Retinal pigment epithelial cell (primary cell): ENCODE results near the gene MPND.

ENCODE experiments used
- DNase-seq: peaks from one replicate; pipeline ENCODE4 v3.0.0-alpha.2; 2010; ENCODE audit warnings: low read depth
- H3K4me3 ChIP-seq: 2 replicates; pipeline ENCODE4 v1.5.1; 2011; ENCODE audit warnings: mild to moderate bottlenecking, low read length, control low read depth, moderate library complexity
- CTCF ChIP-seq: conservative IDR thresholded peaks from 2 replicates; pipeline ENCODE4 v1.5.1; 2011; ENCODE audit warnings: low read depth, low read length, control low read depth, inconsistent platforms

The MPND gene

DNA sequence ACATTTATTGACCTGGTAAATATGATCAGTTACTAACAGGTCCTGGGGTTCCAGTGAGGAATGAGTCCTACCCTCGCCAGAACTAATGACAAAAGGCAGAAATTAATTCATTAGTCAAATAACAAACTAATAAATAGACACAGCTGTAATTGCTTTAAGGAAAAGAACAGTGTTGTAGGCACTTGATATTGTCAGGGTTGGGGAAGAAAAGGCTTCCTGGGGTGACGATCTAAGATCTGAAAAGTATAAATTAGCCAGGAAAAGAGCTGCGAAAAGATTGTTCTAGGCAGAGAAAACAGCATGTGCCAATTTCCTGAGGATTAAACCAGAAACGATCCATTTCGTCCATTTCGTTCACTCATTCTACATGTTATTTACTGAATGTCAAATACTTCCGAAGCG is 58.4 kb downstream of the MPND start:
- H3K4me3 ChIP-seq, result peak overlapping the region; percentile 54
- no peak for DNase-seq
- no peak for TF ChIP-seq CTCF

DNA sequence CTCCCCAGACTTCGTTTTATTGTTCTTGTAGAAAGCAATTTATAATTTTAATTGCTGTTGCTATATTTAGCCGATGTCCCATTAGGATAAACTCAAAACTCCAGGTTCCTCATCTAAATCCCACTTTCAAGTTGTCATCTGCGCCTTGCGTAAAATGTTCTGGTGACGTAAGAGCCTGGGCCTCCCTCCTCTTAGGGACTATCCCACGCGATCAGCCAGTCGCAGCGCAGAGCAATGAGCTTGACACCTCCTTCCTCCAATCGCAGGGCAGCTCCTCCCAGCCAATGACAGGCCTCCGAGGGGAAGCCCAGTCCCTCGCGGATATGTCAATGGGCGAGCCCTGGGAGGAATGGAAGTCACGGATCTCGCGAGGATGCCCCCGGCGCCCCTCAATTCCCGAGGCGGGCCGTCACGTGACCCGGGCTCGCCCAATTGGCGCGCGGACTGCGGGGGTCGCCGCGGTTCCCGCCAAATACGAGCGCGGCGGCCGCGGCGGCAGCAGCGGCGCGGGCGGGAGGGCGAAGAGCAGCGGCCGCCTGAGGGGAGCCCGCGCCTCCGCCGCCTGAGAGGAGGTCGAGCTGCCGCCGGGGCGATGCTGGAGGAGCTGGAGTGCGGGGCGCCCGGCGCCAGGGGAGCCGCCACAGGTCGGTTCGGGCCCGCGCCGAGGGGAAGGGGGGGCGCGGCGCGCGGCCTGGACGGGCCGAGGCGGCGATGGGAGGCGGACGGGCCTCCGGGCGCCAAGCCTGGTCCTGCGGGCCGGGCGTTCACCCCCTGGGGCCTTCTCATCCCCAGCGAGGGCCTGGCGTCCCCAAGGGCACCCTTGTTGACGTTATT is 59.0 kb downstream of the MPND start, which contains the start of gene CHAF1A:
Gene CHAF1A, plus strand, starts transcription at position 470 of the 834 bp plus-strand sequence. Its CDS starts 123 bp downstream, at position 593.
- H3K4me3 ChIP-seq, result peak within 1 kb of the TSS; percentile 88
- TF ChIP-seq CTCF, result no peak
- peak; percentile 100 for DNase-seq

DNA sequence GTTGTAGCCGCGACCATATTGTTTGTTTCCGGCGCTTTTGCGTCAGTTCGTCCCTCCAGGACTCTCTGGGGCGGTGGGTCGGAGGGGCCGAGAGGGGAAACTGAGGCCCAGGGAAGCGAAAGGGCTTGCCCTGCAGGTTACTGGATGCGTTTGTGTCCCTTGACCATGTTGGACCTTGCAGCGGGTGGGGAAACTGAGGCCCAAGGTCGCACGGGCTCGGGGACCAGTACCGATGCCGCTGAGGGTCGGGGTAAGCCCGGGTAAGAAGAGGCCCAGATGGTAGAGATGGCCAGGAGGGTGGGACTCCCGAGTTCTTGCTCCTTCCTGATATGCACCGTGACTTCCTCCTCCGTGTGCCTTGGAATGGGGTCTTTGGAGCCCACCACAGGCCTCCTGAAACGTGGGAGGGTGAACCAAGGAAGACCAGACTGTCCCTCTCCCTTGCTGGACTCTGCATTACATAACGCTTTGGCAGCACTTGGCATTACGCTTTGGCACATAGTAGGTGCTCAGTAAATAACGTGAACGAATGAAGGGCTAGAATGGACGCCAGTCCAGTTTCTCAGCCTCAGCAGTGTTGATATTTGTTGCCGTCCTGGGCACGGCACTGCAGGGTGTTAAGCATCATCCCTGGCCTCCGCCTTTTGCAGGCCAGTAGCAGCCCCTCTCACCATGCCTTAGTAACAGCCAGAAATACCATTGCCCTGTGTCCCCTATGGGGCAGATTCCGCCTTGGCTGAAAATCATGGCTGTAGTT is 59.8 kb downstream of the MPND start:
- TF ChIP-seq CTCF, result no peak
- DNase-seq, result no peak
- peak overlapping the region; percentile 88 for H3K4me3 ChIP-seq

DNA sequence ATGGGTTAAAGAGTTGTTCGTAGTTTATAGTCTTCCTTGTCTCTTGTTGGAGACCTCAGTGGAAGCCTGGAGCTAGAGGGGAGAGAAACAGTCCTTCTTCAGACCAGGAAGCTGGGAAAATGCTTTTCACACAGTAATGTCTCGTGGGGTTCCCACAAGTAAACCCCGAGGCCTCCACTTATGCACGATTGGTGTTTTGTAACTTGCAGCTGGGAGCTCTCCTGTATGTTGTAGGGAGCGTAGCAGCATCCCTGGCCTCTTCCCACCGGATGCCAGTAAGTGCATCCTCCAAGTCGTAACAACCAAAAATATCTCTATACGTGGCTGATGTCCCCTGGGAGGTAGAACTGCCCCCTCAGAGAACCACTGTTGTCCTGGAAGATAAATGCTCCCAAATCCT is 62.6 kb downstream of the MPND start:
- no peak for TF ChIP-seq CTCF
- H3K4me3 ChIP-seq, result no peak overlapping the region

GRCh38 chr19:4406626-4407025 is 63.3 kb downstream of the MPND start:
- TF ChIP-seq CTCF, result no peak
- H3K4me3 ChIP-seq, result no peak overlapping the region
- no peak for DNase-seq

More for the DNA sequence above, 62.6 kb downstream of the MPND start:
- DNase-seq, result no peak

DNA sequence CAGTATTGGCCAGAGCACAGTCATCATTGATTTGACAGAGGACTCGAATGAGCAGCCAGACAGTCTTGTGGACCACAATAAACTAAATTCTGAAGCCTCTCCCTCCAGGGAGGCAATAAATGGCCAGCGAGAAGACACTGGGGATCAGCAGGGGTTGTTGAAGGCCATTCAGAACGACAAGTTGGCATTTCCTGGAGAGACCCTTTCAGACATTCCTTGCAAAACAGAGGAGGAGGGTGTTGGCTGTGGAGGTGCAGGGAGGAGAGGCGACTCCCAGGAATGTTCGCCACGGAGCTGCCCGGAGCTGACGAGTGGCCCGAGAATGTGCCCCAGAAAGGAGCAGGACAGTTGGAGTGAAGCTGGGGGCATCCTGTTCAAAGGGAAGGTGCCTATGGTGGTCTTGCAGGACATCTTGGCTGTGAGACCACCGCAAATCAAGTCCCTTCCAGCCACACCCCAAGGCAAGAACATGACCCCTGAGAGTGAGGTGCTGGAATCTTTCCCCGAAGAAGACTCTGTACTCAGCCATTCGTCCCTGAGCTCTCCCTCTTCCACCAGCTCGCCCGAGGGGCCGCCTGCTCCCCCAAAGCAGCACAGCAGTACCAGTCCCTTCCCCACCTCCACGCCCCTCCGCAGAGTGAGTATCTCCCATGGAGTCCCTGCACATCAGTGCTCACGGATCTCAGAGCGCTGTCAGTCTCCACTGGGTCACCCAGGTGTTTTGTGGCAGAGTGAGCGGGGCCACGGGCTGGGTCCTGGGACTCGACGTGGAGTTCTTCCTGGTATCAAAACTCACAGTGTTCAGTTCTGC is 66.0 kb downstream of the MPND start:
- no peak overlapping the region for H3K4me3 ChIP-seq
- no peak for DNase-seq
- no peak for TF ChIP-seq CTCF
